Heart left ventricle (tissue), 16 donors: ENCODE data around the gene COBL. TPM values are rescaled to one million over a fixed set of nuclear protein-coding genes. Genes with fewer than 3 reads are reported as not detected.

Experiments
- ATAC-seq, 4 donors: fragments of 200-7000 bp; cut with Tn5 transposase; one replicate each; pipeline ENCODE4 v1.9.1; 2020 to 2022; ENCODE audit warnings: moderate library complexity in 4 of 4, mild to moderate bottlenecking in 3 of 4, moderate number of reproducible peaks in 1 of 4
- DNase-seq, 5 donors: peaks; one replicate each; pipeline ENCODE4 v3.0.0-alpha.2; 2020
- H3K27ac ChIP-seq, 12 donors: fragments of 200-600 bp; sonication (generic) in 4 of 12; one replicate each; pipeline versions ENCODE4 v1.5.0 to v1.8.0; 2016 to 2022; ENCODE audit warnings: mild to moderate bottlenecking in 2 of 12
- H3K27me3 ChIP-seq, 9 donors: fragments of 200-600 bp; sonication (generic) in 2 of 9; one replicate each; pipeline versions ENCODE4 v1.5.1 to v1.8.0; 2016 to 2022; ENCODE audit warnings: mild to moderate bottlenecking in 3 of 9
- H3K36me3 ChIP-seq, 9 donors: fragments of 200-600 bp; sonication (generic) in 2 of 9; one replicate each; pipeline versions ENCODE4 v1.5.0 to v1.8.0; 2018 to 2022; ENCODE audit warnings: mild to moderate bottlenecking in 2 of 9
- H3K4me1 ChIP-seq, 12 donors: fragments of 200-600 bp; sonication (generic) in 4 of 12; one replicate each; pipeline versions ENCODE4 v1.5.0 to v1.8.0; 2016 to 2022; ENCODE audit warnings: mild to moderate bottlenecking in 3 of 12
- H3K4me3 ChIP-seq, 12 donors: fragments of 200-600 bp; sonication (generic) in 4 of 12; one replicate each; pipeline versions ENCODE4 v1.5.0 to v1.8.0; 2017 to 2022; ENCODE audit warnings: mild to moderate bottlenecking in 9 of 12, moderate library complexity in 4 of 12
- H3K9me3 ChIP-seq, 12 donors: fragments of 200-600 bp; sonication (generic) in 4 of 12; one replicate each; pipeline versions ENCODE4 v1.5.0 to v1.8.0; 2016 to 2022; ENCODE audit warnings: mild to moderate bottlenecking in 1 of 12
- CTCF ChIP-seq, 12 donors: fragments of 200-600 bp; sonication (generic) in 4 of 12; IDR thresholded peaks; one replicate each; pipeline versions ENCODE4 v1.5.0 to v1.8.0; 2018 to 2022; ENCODE audit warnings: antibody characterized with exemption in 12 of 12, mild to moderate bottlenecking in 5 of 12
- POLR2A ChIP-seq, 2 donors: fragments of 450-650 bp; IDR thresholded peaks; one replicate each; pipeline ENCODE4 v1.6.1; 2017; ENCODE audit warnings: antibody characterized with exemption in 2 of 2, mild to moderate bottlenecking in 2 of 2, moderate library complexity in 2 of 2
- WGBS, 4 donors: extraction: QIAGEN DNeasy Blood & Tissue Kit in 2 of 4; methylation state at CpG; one replicate each; pipeline versions ENCODE4 v1.1.5 to v1.1.7; 2013 to 2018; 5-methylcytosine and 5-hydroxymethylcytosine counted together
- intact Hi-C, 10 donors: fragments of 100-400 bp; cut with DNase I; formaldehyde crosslinking; loops; one replicate each; pipeline versions ENCODE4 v1.11.1 to v1.14.2; 2022
- polyA plus RNA-seq, 2 donors: library from polyadenylated mRNA; stranded (reverse); fragments of 200-250 nt; gene quantifications; one replicate each; pipeline ENCODE4 v1.2.3, GENCODE V29; 2013
- total RNA-seq, 9 donors: library from RNA; depleted of rRNA in 2 of 9; stranded (reverse); fragments of >200 nt in 2 of 9; fragmentation: NEBNext Ultra II Directional in 3 of 9; extraction: Animal tissue kit (Norgen Biotek cat#: 25700) in 3 of 9; gene quantifications; one replicate each; pipeline versions ENCODE4 v1.1.0 to v1.2.4, GENCODE V29; 2016 to 2023
- donor health status: ischemic (EF 13 %, LVEDD 7.1; RV severe dilation, severe dysfunction).
- donor health status: healthy with polysubstance abuse.
- donor health status: DM: no; HTN: yes; CAD: no.
- donor health status: DM: no; HTN: no; CAD: no.
- donor health status: ischemic (EF 25% LVEDD 6.9; RV normal size, moderate dysfunction).
- donor health status: ischemic (EF 25% LVEDD 5.7; RV mildly dilated, moderate dysfunction).
- donor health status: healthy.
- donor health status: DM: yes; HTN: yes; CAD: no.
- donor health status: ischemic (EF 35%, LVEDD 5.7; RV mildly dilated, moderate dysfunction).
- donor health status: nonischemic (EF 11% LVEDD 7.7; RV severe dilation, severe dysfunction).
- donor health status: DM: yes; HTN: yes; CAD: no.
- donor health status: PGD.
- donor health status: ischemic (EF 29% LVEDD 5.4; RV normal size, mild dysfunction).
- donor health status: nonischemic (EF 23%, LVEDD 6.1; RV moderate dilation, normal function).

COBL gene
- total and polyA plus RNA-seq, 11 donors: 25.9 to 123 (median 80.4) TPM

DNA sequence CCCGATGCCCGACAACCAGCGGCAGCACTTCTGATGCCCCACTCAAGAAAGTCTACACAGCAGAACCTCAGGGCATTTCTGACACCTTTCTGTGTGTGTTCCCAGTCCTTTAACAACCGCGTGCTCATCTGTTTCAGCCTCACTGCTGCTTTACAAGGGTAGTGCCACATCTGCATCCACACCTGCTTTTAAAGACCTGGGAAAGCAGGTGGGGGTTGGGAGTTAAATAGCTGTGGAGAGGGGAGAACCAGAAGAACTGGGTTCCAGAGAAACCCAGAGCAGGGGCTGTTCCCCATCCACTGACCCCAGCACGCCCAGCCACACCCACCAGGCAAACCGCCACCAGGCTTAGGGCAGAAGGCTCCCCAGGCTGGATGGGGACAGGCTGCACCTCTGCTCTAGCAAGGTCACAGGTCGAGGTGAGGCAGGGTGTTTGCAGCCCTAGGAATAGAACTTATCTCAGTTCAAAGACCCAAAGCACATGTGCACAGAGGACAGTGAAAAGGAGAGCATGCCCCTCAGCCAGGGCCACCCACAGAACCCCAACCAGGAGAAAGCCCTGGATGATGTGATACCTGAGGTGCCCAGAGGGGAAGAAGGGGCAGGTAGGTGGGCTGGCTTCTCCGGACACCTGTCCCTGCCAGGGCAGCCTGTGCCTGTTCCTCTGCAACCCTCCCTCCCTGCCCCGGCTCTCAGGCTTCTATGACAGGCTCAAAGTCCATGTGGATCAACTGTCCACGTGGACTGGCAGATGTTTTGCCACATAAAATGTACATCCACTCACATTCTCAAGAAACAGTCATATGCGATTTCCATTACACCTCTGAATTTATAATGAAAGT lies 51.3 kb downstream of the COBL start:
- no peaks in the 10 kb centered on the region for H3K36me3 ChIP-seq
- intact Hi-C loops: no loop called here
- H3K27me3 ChIP-seq: no peaks in the 10 kb centered on the region
- peak overlapping the region in 2 of 12 donors; percentile 15 to 17 for H3K27ac ChIP-seq
- no peak for ATAC-seq
- H3K4me1 ChIP-seq: peaks cover 0 to 41% (median 6%) of the 10 kb centered on the region in 12 donors
- no peak for DNase-seq
- no peak overlapping the region for H3K4me3 ChIP-seq
- TF ChIP-seq CTCF (IDR thresholded peaks at IDR 0.05): no peak
- no peak for TF ChIP-seq POLR2A (IDR thresholded peaks at IDR 0.05)
- 85 to 89% (median 88%) methylated on average over 12 of the region's 12 CpGs for WGBS, 4 donors
- no peaks in the 10 kb centered on the region for H3K9me3 ChIP-seq

- TF ChIP-seq CTCF (IDR thresholded peaks at IDR 0.05): no peak
- no peak for TF ChIP-seq POLR2A (IDR thresholded peaks at IDR 0.05)
- whole genome bisulfite sequencing, 4 donors: 69 to 74% (median 71%) methylated on average over 10 of the region's 10 CpGs
- Histone ChIP-seq H3K27ac (peak overlapping the region in 10 of 12 donors; percentile 20 to 72 (median 62)), H3K36me3 (no peaks in the 10 kb centered on the region), H3K27me3 (no peaks in the 10 kb centered on the region), H3K9me3 (no peaks in the 10 kb centered on the region), H3K4me1 (peaks cover 0 to 41% (median 6%) of the 10 kb centered on the region in 12 donors), H3K4me3 (no peak overlapping the region)
- DNase-seq (no peak), ATAC-seq (peak; percentile 43 to 80 (median 62))
- intact Hi-C loops: loop anchor here in 4 of 10 donors (5.0 kb wide), 5 partner anchors 33 to 93 kb away; partner anchors contain the start of gene COBL (in 1 of the 4)
Measured at GRCh38 chr7:51263631-51264484, 52.8 kb downstream of the COBL start.

- no peak for TF ChIP-seq POLR2A (IDR thresholded peaks at IDR 0.05)
- TF ChIP-seq CTCF (IDR thresholded peaks at IDR 0.05): no peak
- Histone ChIP-seq H3K4me3 (no peak overlapping the region), H3K4me1 (peaks cover 0 to 41% (median 6%) of the 10 kb centered on the region in 12 donors), H3K27me3 (no peaks in the 10 kb centered on the region), H3K27ac (peak overlapping the region; percentile 20 to 72 (median 58)), H3K36me3 (no peaks in the 10 kb centered on the region), H3K9me3 (no peaks in the 10 kb centered on the region)
- intact Hi-C loops: loop anchor here in 4 of 10 donors (5.0 kb wide), 5 partner anchors 34 to 94 kb away; partner anchors contain the start of gene COBL (in 1 of the 4)
- no peak for ATAC-seq
- no peak for DNase-seq
- 79 to 84% (median 79%) methylated on average over 10 to 12 of the region's 12 CpGs for WGBS, 4 donors
Measured at GRCh38 chr7:51262796-51263531, 53.6 kb downstream of the COBL start.
